Measurements from ENCODE around the gene DIP2C.
A peak's percentile ranks its signal among the peaks of the same experiment; 100 is the strongest.
"Not testable (repeated sequence)": the region's sequence is repeated elsewhere in the genome, so short reads cannot be mapped to it uniquely, and the experiment has no call there.

Gene DIP2C

GRCh38 chr10:514137-514671 is 175.3 kb downstream of the DIP2C start:
- no peak for DNase-seq (ENCODE audit: low spot score)

GRCh38 chr10:513393-513792 is 176.1 kb downstream of the DIP2C start:
- no peak for DNase-seq (ENCODE audit: low spot score)

- not testable (repeated sequence) for DNase-seq (ENCODE audit: low spot score)
Measured at GRCh38 chr10:512661-513060, 176.8 kb downstream of the DIP2C start.

- no peak for DNase-seq (ENCODE audit: low spot score)
Measured at GRCh38 chr10:511849-512191, 177.6 kb downstream of the DIP2C start.

GRCh38 chr10:511101-511848 is 178.2 kb downstream of the DIP2C start:
- peak; percentile 74 for DNase-seq (ENCODE audit: low spot score)

GRCh38 chr10:510415-510881 is 179.0 kb downstream of the DIP2C start:
- DNase-seq (ENCODE audit: low spot score) = no peak

GRCh38 chr10:509361-510102 is 179.9 kb downstream of the DIP2C start:
- DNase-seq (ENCODE audit: low spot score) = no peak

- DNase-seq (ENCODE audit: low spot score) = no peak
Measured at GRCh38 chr10:508726-509125, 180.7 kb downstream of the DIP2C start.

- DNase-seq (ENCODE audit: low spot score) = no peak
Measured at GRCh38 chr10:507908-508444, 181.5 kb downstream of the DIP2C start.

GRCh38 chr10:507355-507699 is 182.1 kb downstream of the DIP2C start:
- no peak for DNase-seq (ENCODE audit: low spot score)

GRCh38 chr10:506451-507354 is 182.8 kb downstream of the DIP2C start:
- DNase-seq (ENCODE audit: low spot score) = no peak

GRCh38 chr10:505419-505818 is 184.0 kb downstream of the DIP2C start:
- no peak for DNase-seq (ENCODE audit: low spot score)

GRCh38 chr10:504806-505205 is 184.7 kb downstream of the DIP2C start:
- no peak for DNase-seq (ENCODE audit: low spot score)

GRCh38 chr10:504121-504611 is 185.3 kb downstream of the DIP2C start:
- no peak for DNase-seq (ENCODE audit: low spot score)

- DNase-seq (ENCODE audit: low spot score) = no peak
Measured at GRCh38 chr10:501596-501995, 187.9 kb downstream of the DIP2C start.

- DNase-seq (ENCODE audit: low spot score) = no peak
Measured at GRCh38 chr10:500876-501275, 188.6 kb downstream of the DIP2C start.

- no peak for DNase-seq (ENCODE audit: low spot score)
Measured at GRCh38 chr10:499991-500390, 189.5 kb downstream of the DIP2C start.

- DNase-seq (ENCODE audit: low spot score) = no peak
Measured at GRCh38 chr10:498760-499435, 190.6 kb downstream of the DIP2C start.

GRCh38 chr10:497898-498451 is 191.5 kb downstream of the DIP2C start:
- no peak for DNase-seq (ENCODE audit: low spot score)

- no peak for DNase-seq (ENCODE audit: low spot score)
Measured at GRCh38 chr10:497289-497688, 192.2 kb downstream of the DIP2C start.

- DNase-seq (ENCODE audit: low spot score) = no peak
Measured at GRCh38 chr10:494556-494955, 194.9 kb downstream of the DIP2C start.

All from germinal center (tissue), 1 donor.